GM12864 (cell line): ENCODE data around the gene MEAK7.

ENCODE experiments used
- DNase-seq: peaks from one replicate; pipeline ENCODE4 v3.0.0-alpha.2; 2011; ENCODE audit warnings: low read depth
- H3K4me3 ChIP-seq: 2 replicates; pipeline ENCODE4 v1.5.1; 2011; ENCODE audit warnings: mild to moderate bottlenecking, low read depth, low read length, control low read depth
- CTCF ChIP-seq: IDR thresholded peaks from 2 replicates; pipeline ENCODE4 v1.5.1; 2011; ENCODE audit warnings: low read depth, mild to moderate bottlenecking, moderate library complexity, low read length, control low read depth, inconsistent platforms; ENCODE audit errors: missing control alignments

The MEAK7 gene

GRCh38 chr16:84467256-84467655 is 37.2 kb downstream of the MEAK7 start:
- no peak for DNase-seq
- H3K4me3 ChIP-seq, result no peak overlapping the region
- no peak for TF ChIP-seq CTCF

GRCh38 chr16:84466692-84467091 is 37.8 kb downstream of the MEAK7 start:
- no peak for DNase-seq
- H3K4me3 ChIP-seq, result no peak overlapping the region
- TF ChIP-seq CTCF, result no peak

GRCh38 chr16:84465154-84465553 is 39.3 kb downstream of the MEAK7 start:
- no peak for DNase-seq
- no peak overlapping the region for H3K4me3 ChIP-seq
- no peak for TF ChIP-seq CTCF

- no peak for DNase-seq
- no peak overlapping the region for H3K4me3 ChIP-seq
- no peak for TF ChIP-seq CTCF
Observed at GRCh38 chr16:84464116-84464515, 40.3 kb downstream of the MEAK7 start.

- DNase-seq, result no peak
- H3K4me3 ChIP-seq, result no peak overlapping the region
- TF ChIP-seq CTCF, result no peak
Observed at GRCh38 chr16:84463221-84463620, 41.2 kb downstream of the MEAK7 start.

- DNase-seq, result no peak
- H3K4me3 ChIP-seq, result no peak overlapping the region
- no peak for TF ChIP-seq CTCF
Observed at GRCh38 chr16:84462296-84463210, 41.9 kb downstream of the MEAK7 start.
